GM19035 (cell line): ENCODE results near the gene USP20.

Experiments
- ATAC-seq: cut with Tn5 transposase; IDR thresholded peaks from one replicate; pipeline ENCODE4 v1.9.1; 2021; ENCODE audit not compliant: unreplicated experiment

USP20 gene

GRCh38 chr9:129823542-129823934, 11.7 kb upstream of the USP20 start:
- ATAC-seq = no peak

- peak; percentile 94 for ATAC-seq
Measured at GRCh38 chr9:129823935-129824601, 11.2 kb upstream of the USP20 start, which contains the start of gene TOR1A. Gene TOR1A (minus strand): TSS chr9:129824136. CDS start chr9:129824085, 51 bp downstream.

GRCh38 chr9:129826344-129826743, 8.9 kb upstream of the USP20 start:
- no peak for ATAC-seq

- no peak for ATAC-seq
Measured at GRCh38 chr9:129826759-129827158, 8.5 kb upstream of the USP20 start.

- no peak for ATAC-seq
Measured at GRCh38 chr9:129828051-129828450, 7.2 kb upstream of the USP20 start.

GRCh38 chr9:129828969-129829368, 6.3 kb upstream of the USP20 start:
- no peak for ATAC-seq

- ATAC-seq = no peak
Measured at GRCh38 chr9:129832982-129833381, 2.3 kb upstream of the USP20 start.

GRCh38 chr9:129834489-129835127, 650 bp upstream of the USP20 start:
- ATAC-seq = peak; percentile 23

GRCh38 chr9:129835860-129836223, 584 bp downstream of the USP20 start:
- peak; percentile 3 for ATAC-seq

GRCh38 chr9:129836311-129837007, 1.2 kb downstream of the USP20 start:
- no peak for ATAC-seq

- ATAC-seq = no peak
Measured at GRCh38 chr9:129838707-129839259, 3.5 kb downstream of the USP20 start.

GRCh38 chr9:129839324-129840023, 4.2 kb downstream of the USP20 start:
- no peak for ATAC-seq

GRCh38 chr9:129840034-129840433, 4.8 kb downstream of the USP20 start:
- ATAC-seq = no peak

- no peak for ATAC-seq
Measured at GRCh38 chr9:129841071-129841470, 5.8 kb downstream of the USP20 start.

- ATAC-seq = no peak
Measured at GRCh38 chr9:129845373-129845772, 10.1 kb downstream of the USP20 start.

GRCh38 chr9:129848712-129849441, 13.6 kb downstream of the USP20 start:
- no peak for ATAC-seq

- ATAC-seq = no peak
Measured at GRCh38 chr9:129849901-129850300, 14.6 kb downstream of the USP20 start.

- ATAC-seq = no peak
Measured at GRCh38 chr9:129850821-129851550, 15.7 kb downstream of the USP20 start.

GRCh38 chr9:129851821-129852220, 16.6 kb downstream of the USP20 start:
- no peak for ATAC-seq

- ATAC-seq = no peak
Measured at GRCh38 chr9:129852579-129852978, 17.3 kb downstream of the USP20 start.
